Hepatocyte (in vitro differentiated cells): Measurements from ENCODE around the gene RTTN. TPM values are rescaled to one million over a fixed set of nuclear protein-coding genes. Genes with fewer than 3 reads are reported as not detected.

Source experiments
- DNase-seq: peaks from one replicate; pipeline ENCODE4 v3.0.0-alpha.2; 2016; ENCODE audit warnings: low spot score
- H2AFZ ChIP-seq: fragments of 200-600 bp; sonication (generic); 2 replicates; pipeline ENCODE4 v1.6.0; 2016; ENCODE audit warnings: antibody characterized with exemption, mild to moderate bottlenecking
- H3K27ac ChIP-seq: fragments of 200-600 bp; sonication (generic); 2 replicates; pipeline ENCODE4 v1.5.1; 2016; ENCODE audit warnings: mild to moderate bottlenecking
- H3K27me3 ChIP-seq: fragments of 200-600 bp; sonication (generic); 2 replicates; pipeline ENCODE4 v1.6.1; 2016
- H3K36me3 ChIP-seq: fragments of 200-600 bp; sonication (generic); replicated peaks from 2 replicates; pipeline ENCODE4 v1.5.1; 2016; ENCODE audit warnings: low read depth; ENCODE audit not compliant: insufficient read depth
- H3K4me1 ChIP-seq: fragments of 200-600 bp; sonication (generic); 2 replicates; pipeline ENCODE4 v1.5.1; 2016; ENCODE audit warnings: mild to moderate bottlenecking, moderate library complexity; ENCODE audit not compliant: insufficient read depth
- H3K4me2 ChIP-seq: fragments of 200-600 bp; sonication (generic); 2 replicates; pipeline ENCODE4 v1.6.0; 2016
- H3K4me3 ChIP-seq: fragments of 200-600 bp; sonication (generic); 2 replicates; pipeline ENCODE4 v1.5.1; 2016; ENCODE audit warnings: mild to moderate bottlenecking
- H3K79me2 ChIP-seq: fragments of 200-600 bp; sonication (generic); 2 replicates; pipeline ENCODE4 v1.6.0; 2017; ENCODE audit warnings: mild to moderate bottlenecking
- H3K9me2 ChIP-seq: fragments of 200-600 bp; sonication (generic); replicated peaks from 2 replicates; pipeline ENCODE4 v1.6.0; 2017; ENCODE audit warnings: mild to moderate bottlenecking; ENCODE audit not compliant: insufficient read depth
- H3K9me3 ChIP-seq: fragments of 200-600 bp; sonication (generic); 2 replicates; pipeline ENCODE4 v1.5.1; 2016; ENCODE audit warnings: low read depth, mild to moderate bottlenecking
- H4K20me1 ChIP-seq: fragments of 200-600 bp; sonication (generic); 2 replicates; pipeline ENCODE4 v1.6.0; 2016; ENCODE audit warnings: mild to moderate bottlenecking; ENCODE audit not compliant: insufficient read depth, poor library complexity, severe bottlenecking
- EZH2 ChIP-seq: fragments of 200-600 bp; sonication (generic); IDR thresholded peaks from 2 replicates; pipeline ENCODE4 v1.6.1; 2016; ENCODE audit warnings: antibody characterized with exemption, mild to moderate bottlenecking, borderline replicate concordance
- EZH2phosphoT487 ChIP-seq: fragments of 200-600 bp; sonication (generic); IDR thresholded peaks from one replicate; pipeline ENCODE4 v1.6.1; 2018; ENCODE audit warnings: antibody characterized with exemption, mild to moderate bottlenecking, low read depth, moderate library complexity; ENCODE audit not compliant: unreplicated experiment, severe bottlenecking
- WGBS: methylation state at CpG from one replicate; pipeline ENCODE4 v1.1.6; 2016; ENCODE audit warnings: low lambda C conversion rate; ENCODE audit errors: missing lambda C conversion rate; 5-methylcytosine and 5-hydroxymethylcytosine counted together
- polyA plus RNA-seq: library from polyadenylated mRNA; unstranded; fragments of >200 nt; fragmentation: Nextera tagmentation; extraction: Ambion mirVana; gene quantifications from 2 replicates; pipeline ENCODE4 v1.2.1, GENCODE V29; 2016
- total RNA-seq: library from RNA; depleted of rRNA; stranded (reverse); fragments of >200 nt; gene quantifications from 2 replicates; pipeline ENCODE4 v1.2.3, GENCODE V29; 2014
- TF ChIP-seq, protein P1 (sequence below): fragments of 200-600 bp; sonication (generic); IDR thresholded peaks from 2 replicates; pipeline ENCODE4 v1.5.1; 2016; ENCODE audit warnings: antibody characterized with exemption, mild to moderate bottlenecking; ENCODE audit not compliant: poor library complexity

RTTN gene
- total and polyA plus RNA-seq, 2 experiments from 2014 or later = 2.5 to 14.0 TPM

- no peak for TF ChIP-seq EZH2
- TF ChIP-seq EZH2phosphoT487 = no peak
- TF ChIP-seq, protein P1, sequence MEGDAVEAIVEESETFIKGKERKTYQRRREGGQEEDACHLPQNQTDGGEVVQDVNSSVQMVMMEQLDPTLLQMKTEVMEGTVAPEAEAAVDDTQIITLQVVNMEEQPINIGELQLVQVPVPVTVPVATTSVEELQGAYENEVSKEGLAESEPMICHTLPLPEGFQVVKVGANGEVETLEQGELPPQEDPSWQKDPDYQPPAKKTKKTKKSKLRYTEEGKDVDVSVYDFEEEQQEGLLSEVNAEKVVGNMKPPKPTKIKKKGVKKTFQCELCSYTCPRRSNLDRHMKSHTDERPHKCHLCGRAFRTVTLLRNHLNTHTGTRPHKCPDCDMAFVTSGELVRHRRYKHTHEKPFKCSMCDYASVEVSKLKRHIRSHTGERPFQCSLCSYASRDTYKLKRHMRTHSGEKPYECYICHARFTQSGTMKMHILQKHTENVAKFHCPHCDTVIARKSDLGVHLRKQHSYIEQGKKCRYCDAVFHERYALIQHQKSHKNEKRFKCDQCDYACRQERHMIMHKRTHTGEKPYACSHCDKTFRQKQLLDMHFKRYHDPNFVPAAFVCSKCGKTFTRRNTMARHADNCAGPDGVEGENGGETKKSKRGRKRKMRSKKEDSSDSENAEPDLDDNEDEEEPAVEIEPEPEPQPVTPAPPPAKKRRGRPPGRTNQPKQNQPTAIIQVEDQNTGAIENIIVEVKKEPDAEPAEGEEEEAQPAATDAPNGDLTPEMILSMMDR = no peak
- WGBS = 96% methylated on average over 8 of the region's 8 CpGs
Observed at GRCh38 chr18:70156886-70157285, 48.6 kb downstream of the RTTN start.

GRCh38 chr18:70154591-70155194 lies 50.8 kb downstream of the RTTN start:
- no peaks in the 10 kb centered on the region for H3K9me3 ChIP-seq
- H3K4me2 ChIP-seq = no peak overlapping the region
- no peaks in the 10 kb centered on the region for H3K79me2 ChIP-seq
- WGBS = 85% methylated on average over 4 of the region's 4 CpGs
- no peaks in the 10 kb centered on the region for H3K9me2 ChIP-seq
- H3K4me3 ChIP-seq = no peak overlapping the region
- no peaks in the 10 kb centered on the region for H3K36me3 ChIP-seq
- no peak overlapping the region for H2AFZ ChIP-seq
- no peaks in the 10 kb centered on the region for H3K27me3 ChIP-seq
- no peak for TF ChIP-seq EZH2phosphoT487
- TF ChIP-seq, protein P1 = no peak
- no peak for TF ChIP-seq EZH2
- H3K27ac ChIP-seq = no peak overlapping the region
- no peaks in the 10 kb centered on the region for H4K20me1 ChIP-seq
- H3K4me1 ChIP-seq = no peaks in the 10 kb centered on the region
- no peak for DNase-seq

More at GRCh38 chr18:70156886-70157285, 48.6 kb downstream of the RTTN start:
- Histone ChIP-seq H3K27me3 (no peaks in the 10 kb centered on the region), H3K79me2 (no peaks in the 10 kb centered on the region), H3K4me3 (no peak overlapping the region), H3K9me2 (no peaks in the 10 kb centered on the region), H3K36me3 (peaks cover 2% of the 10 kb centered on the region), H3K9me3 (no peaks in the 10 kb centered on the region), H2AFZ (no peak overlapping the region), H3K4me2 (no peak overlapping the region), H3K4me1 (no peaks in the 10 kb centered on the region), H3K27ac (no peak overlapping the region), H4K20me1 (no peaks in the 10 kb centered on the region)
- DNase-seq = no peak

- H3K36me3 ChIP-seq = no peaks in the 10 kb centered on the region
Observed at GRCh38 chr18:70151614-70152013, 53.9 kb downstream of the RTTN start.

More at GRCh38 chr18:70151614-70152013, 53.9 kb downstream of the RTTN start:
- H3K4me1 ChIP-seq = no peaks in the 10 kb centered on the region
- no peak overlapping the region for H3K27ac ChIP-seq
- WGBS = 86% methylated on average over 3 of the region's 3 CpGs
- no peaks in the 10 kb centered on the region for H3K9me2 ChIP-seq
- H2AFZ ChIP-seq = no peak overlapping the region
- no peak overlapping the region for H3K4me3 ChIP-seq
- no peaks in the 10 kb centered on the region for H3K27me3 ChIP-seq
- no peak overlapping the region for H3K4me2 ChIP-seq
- H3K79me2 ChIP-seq = no peaks in the 10 kb centered on the region
- H3K9me3 ChIP-seq = no peaks in the 10 kb centered on the region
- no peak for DNase-seq
- TF ChIP-seq EZH2 = no peak
- TF ChIP-seq EZH2phosphoT487 = no peak
- TF ChIP-seq, protein P1 = no peak
- H4K20me1 ChIP-seq = no peaks in the 10 kb centered on the region
